ENCODE measurements around the gene AK9.

AK9 gene

GRCh38 chr6:109503327-109504224 is 187.4 kb downstream of the AK9 start:
- Mint-ChIP-seq H3K36me3 (ENCODE audit: low read depth) (no peaks in the 10 kb centered on the region), H3K27me3 (no peaks in the 10 kb centered on the region), H3K27ac (no peak overlapping the region), H3K9me3 (no peaks in the 10 kb centered on the region), H3K4me1 (ENCODE audit: low read depth) (no peaks in the 10 kb centered on the region), H3K4me3 (no peak overlapping the region)
- no peak for DNase-seq

GRCh38 chr6:109498936-109499335 is 192.1 kb downstream of the AK9 start:
- Mint-ChIP-seq H3K9me3 (no peaks in the 10 kb centered on the region), H3K27me3 (no peaks in the 10 kb centered on the region), H3K36me3 (ENCODE audit: low read depth) (no peaks in the 10 kb centered on the region), H3K4me3 (no peak overlapping the region), H3K27ac (no peak overlapping the region), H3K4me1 (ENCODE audit: low read depth) (peaks cover 10% of the 10 kb centered on the region)
- no peak for DNase-seq

- Mint-ChIP-seq H3K27me3 (no peaks in the 10 kb centered on the region), H3K27ac (no peak overlapping the region), H3K36me3 (ENCODE audit: low read depth) (no peaks in the 10 kb centered on the region)
Observed at GRCh38 chr6:109498052-109498451, 192.9 kb downstream of the AK9 start.

GRCh38 chr6:109496036-109496772 is 194.8 kb downstream of the AK9 start:
- Mint-ChIP-seq H3K4me3 (no peak overlapping the region), H3K36me3 (ENCODE audit: low read depth) (no peaks in the 10 kb centered on the region), H3K27ac (no peak overlapping the region), H3K4me1 (ENCODE audit: low read depth) (peaks cover 25% of the 10 kb centered on the region), H3K27me3 (no peaks in the 10 kb centered on the region), H3K9me3 (no peaks in the 10 kb centered on the region)
- DNase-seq: no peak

More at GRCh38 chr6:109498052-109498451, 192.9 kb downstream of the AK9 start:
- no peak for DNase-seq
- H3K9me3 Mint-ChIP-seq: no peaks in the 10 kb centered on the region
- H3K4me3 Mint-ChIP-seq: no peak overlapping the region
- H3K4me1 Mint-ChIP-seq (ENCODE audit: low read depth): peaks cover 15% of the 10 kb centered on the region

- Mint-ChIP-seq H3K4me3 (no peak overlapping the region), H3K36me3 (ENCODE audit: low read depth) (no peaks in the 10 kb centered on the region), H3K27ac (no peak overlapping the region)
Observed at GRCh38 chr6:109493865-109494264, 197.1 kb downstream of the AK9 start.

GRCh38 chr6:109491207-109491938 is 199.6 kb downstream of the AK9 start:
- H3K9me3 Mint-ChIP-seq: no peaks in the 10 kb centered on the region
- DNase-seq: no peak
- peaks cover 30% of the 10 kb centered on the region for H3K4me1 Mint-ChIP-seq (ENCODE audit: low read depth)
- no peak overlapping the region for H3K4me3 Mint-ChIP-seq
- no peaks in the 10 kb centered on the region for H3K27me3 Mint-ChIP-seq
- H3K27ac Mint-ChIP-seq: peak overlapping the region; percentile 63
- no peaks in the 10 kb centered on the region for H3K36me3 Mint-ChIP-seq (ENCODE audit: low read depth)

More at GRCh38 chr6:109493865-109494264, 197.1 kb downstream of the AK9 start:
- H3K4me1 Mint-ChIP-seq (ENCODE audit: low read depth): peaks cover 37% of the 10 kb centered on the region
- H3K9me3 Mint-ChIP-seq: no peaks in the 10 kb centered on the region
- no peaks in the 10 kb centered on the region for H3K27me3 Mint-ChIP-seq
- DNase-seq: no peak

- Mint-ChIP-seq H3K4me1 (ENCODE audit: low read depth) (peaks cover 33% of the 10 kb centered on the region), H3K4me3 (no peak overlapping the region), H3K36me3 (ENCODE audit: low read depth) (no peaks in the 10 kb centered on the region), H3K27me3 (no peaks in the 10 kb centered on the region), H3K9me3 (no peaks in the 10 kb centered on the region), H3K27ac (peak overlapping the region; percentile 63)
- DNase-seq: no peak
Observed at GRCh38 chr6:109490713-109491112, 200.3 kb downstream of the AK9 start.

- Mint-ChIP-seq H3K4me3 (no peak overlapping the region), H3K4me1 (ENCODE audit: low read depth) (peaks cover 39% of the 10 kb centered on the region), H3K9me3 (no peaks in the 10 kb centered on the region), H3K36me3 (ENCODE audit: low read depth) (no peaks in the 10 kb centered on the region), H3K27ac (no peak overlapping the region), H3K27me3 (no peaks in the 10 kb centered on the region)
- DNase-seq: no peak
Observed at GRCh38 chr6:109488001-109488400, 203.0 kb downstream of the AK9 start.

- Mint-ChIP-seq H3K27ac (peak overlapping the region; percentile 35), H3K36me3 (ENCODE audit: low read depth) (peaks cover 15% of the 10 kb centered on the region), H3K4me1 (ENCODE audit: low read depth) (peaks cover 40% of the 10 kb centered on the region), H3K4me3 (no peak overlapping the region), H3K27me3 (no peaks in the 10 kb centered on the region), H3K9me3 (no peaks in the 10 kb centered on the region)
- no peak for DNase-seq
Observed at GRCh38 chr6:109486068-109486467, 204.9 kb downstream of the AK9 start.

- Mint-ChIP-seq H3K27ac (peak overlapping the region; percentile 35), H3K9me3 (no peaks in the 10 kb centered on the region), H3K4me1 (ENCODE audit: low read depth) (peaks cover 40% of the 10 kb centered on the region), H3K27me3 (no peaks in the 10 kb centered on the region), H3K4me3 (no peak overlapping the region), H3K36me3 (ENCODE audit: low read depth) (peaks cover 22% of the 10 kb centered on the region)
- no peak for DNase-seq
Observed at GRCh38 chr6:109485266-109485935, 205.6 kb downstream of the AK9 start.

GRCh38 chr6:109484122-109484521 is 206.9 kb downstream of the AK9 start:
- Mint-ChIP-seq H3K36me3 (ENCODE audit: low read depth) (peaks cover 32% of the 10 kb centered on the region), H3K27me3 (no peaks in the 10 kb centered on the region), H3K4me1 (ENCODE audit: low read depth) (peaks cover 44% of the 10 kb centered on the region), H3K4me3 (peak overlapping the region; percentile 74), H3K9me3 (no peaks in the 10 kb centered on the region), H3K27ac (no peak overlapping the region)
- DNase-seq: no peak

GRCh38 chr6:109483735-109484057 is 207.3 kb downstream of the AK9 start:
- H3K36me3 Mint-ChIP-seq (ENCODE audit: low read depth): peaks cover 37% of the 10 kb centered on the region
- peak overlapping the region; percentile 74 for H3K4me3 Mint-ChIP-seq
- no peaks in the 10 kb centered on the region for H3K27me3 Mint-ChIP-seq
- H3K4me1 Mint-ChIP-seq (ENCODE audit: low read depth): peaks cover 48% of the 10 kb centered on the region
- peak overlapping the region; percentile 42 for H3K27ac Mint-ChIP-seq
- DNase-seq: no peak
- H3K9me3 Mint-ChIP-seq: no peaks in the 10 kb centered on the region

GRCh38 chr6:109482905-109483734 is 207.9 kb downstream of the AK9 start, which contains the start of gene ZBTB24:
Gene ZBTB24 (minus strand): TSS chr6:109483219. CDS start chr6:109482026, 1,193 bp downstream.
- H3K9me3 Mint-ChIP-seq: no peaks in the 10 kb centered on the region
- no peaks in the 10 kb centered on the region for H3K27me3 Mint-ChIP-seq
- H3K36me3 Mint-ChIP-seq (ENCODE audit: low read depth): peaks cover 42% of the 10 kb centered on the region
- H3K27ac Mint-ChIP-seq: peak within 1 kb of the TSS; percentile 89
- peak; percentile 88 for DNase-seq
- H3K4me1 Mint-ChIP-seq (ENCODE audit: low read depth): peaks cover 54% of the 10 kb centered on the region
- H3K4me3 Mint-ChIP-seq: peak within 1 kb of the TSS; percentile 94
